ENCODE results near the gene HBS1L.

HBS1L gene

GRCh38 chr6:135054569-135055498 is at the start of gene HBS1L:
HBS1L (minus strand) TSS chr6:135054822; CDS start chr6:135054691, 131 bp downstream.
- no peaks in the 10 kb centered on the region for H3K27me3 ChIP-seq (ENCODE audit: insufficient read depth, low read length)
- H3K4me3 ChIP-seq (ENCODE audit: low read length), result peak within 1 kb of the TSS; percentile 99
- peaks cover 4% of the 10 kb centered on the region for H3K36me3 ChIP-seq (ENCODE audit: insufficient read depth, low read length)
- peaks cover 15% of the 10 kb centered on the region for H3K4me1 ChIP-seq (ENCODE audit: insufficient read depth, low read length)
- no peaks in the 10 kb centered on the region for H3K9me3 ChIP-seq (ENCODE audit: low read length)
- peak within 1 kb of the TSS; percentile 96 for H2AFZ ChIP-seq (ENCODE audit: low read depth, low read length)

- Histone ChIP-seq H3K4me3 (ENCODE audit: low read length) (no peak overlapping the region), H2AFZ (ENCODE audit: low read depth, low read length) (no peak overlapping the region), H3K27me3 (ENCODE audit: insufficient read depth, low read length) (peaks cover 3% of the 10 kb centered on the region), H3K9me3 (ENCODE audit: low read length) (no peaks in the 10 kb centered on the region), H3K4me1 (ENCODE audit: insufficient read depth, low read length) (no peaks in the 10 kb centered on the region), H3K36me3 (ENCODE audit: insufficient read depth, low read length) (no peaks in the 10 kb centered on the region)
Observed at GRCh38 chr6:135104199-135104598, 49.6 kb upstream of the HBS1L start.

- H2AFZ ChIP-seq (ENCODE audit: low read depth, low read length), result no peak overlapping the region
- no peaks in the 10 kb centered on the region for H3K4me1 ChIP-seq (ENCODE audit: insufficient read depth, low read length)
- H3K4me3 ChIP-seq (ENCODE audit: low read length), result no peak overlapping the region
- H3K36me3 ChIP-seq (ENCODE audit: insufficient read depth, low read length), result no peaks in the 10 kb centered on the region
- no peaks in the 10 kb centered on the region for H3K9me3 ChIP-seq (ENCODE audit: low read length)
- H3K27me3 ChIP-seq (ENCODE audit: insufficient read depth, low read length), result peaks cover 3% of the 10 kb centered on the region
Observed at GRCh38 chr6:135102191-135102590, 47.6 kb upstream of the HBS1L start.

- no peaks in the 10 kb centered on the region for H3K9me3 ChIP-seq (ENCODE audit: low read length)
- H3K4me1 ChIP-seq (ENCODE audit: insufficient read depth, low read length), result no peaks in the 10 kb centered on the region
- no peak overlapping the region for H3K4me3 ChIP-seq (ENCODE audit: low read length)
- no peak overlapping the region for H2AFZ ChIP-seq (ENCODE audit: low read depth, low read length)
- H3K27me3 ChIP-seq (ENCODE audit: insufficient read depth, low read length), result peaks cover 3% of the 10 kb centered on the region
- H3K36me3 ChIP-seq (ENCODE audit: insufficient read depth, low read length), result no peaks in the 10 kb centered on the region
Observed at GRCh38 chr6:135097172-135097571, 42.5 kb upstream of the HBS1L start.

GRCh38 chr6:135096403-135097130 is 41.9 kb upstream of the HBS1L start:
- Histone ChIP-seq H3K4me3 (ENCODE audit: low read length) (no peak overlapping the region), H3K27me3 (ENCODE audit: insufficient read depth, low read length) (peaks cover 3% of the 10 kb centered on the region), H3K9me3 (ENCODE audit: low read length) (no peaks in the 10 kb centered on the region), H3K36me3 (ENCODE audit: insufficient read depth, low read length) (no peaks in the 10 kb centered on the region), H2AFZ (ENCODE audit: low read depth, low read length) (no peak overlapping the region), H3K4me1 (ENCODE audit: insufficient read depth, low read length) (no peaks in the 10 kb centered on the region)

GRCh38 chr6:135095716-135096115 is 41.1 kb upstream of the HBS1L start:
- no peaks in the 10 kb centered on the region for H3K9me3 ChIP-seq (ENCODE audit: low read length)

GRCh38 chr6:135094403-135094821 is 39.8 kb upstream of the HBS1L start:
- Histone ChIP-seq H3K36me3 (ENCODE audit: insufficient read depth, low read length) (no peaks in the 10 kb centered on the region), H3K27me3 (ENCODE audit: insufficient read depth, low read length) (peaks cover 2% of the 10 kb centered on the region)

More at GRCh38 chr6:135095716-135096115, 41.1 kb upstream of the HBS1L start:
- no peaks in the 10 kb centered on the region for H3K4me1 ChIP-seq (ENCODE audit: insufficient read depth, low read length)
- H3K4me3 ChIP-seq (ENCODE audit: low read length), result no peak overlapping the region
- no peaks in the 10 kb centered on the region for H3K36me3 ChIP-seq (ENCODE audit: insufficient read depth, low read length)
- H3K27me3 ChIP-seq (ENCODE audit: insufficient read depth, low read length), result peaks cover 3% of the 10 kb centered on the region
- H2AFZ ChIP-seq (ENCODE audit: low read depth, low read length), result no peak overlapping the region

GRCh38 chr6:135093578-135093977 is 39.0 kb upstream of the HBS1L start:
- H3K9me3 ChIP-seq (ENCODE audit: low read length), result no peaks in the 10 kb centered on the region
- H3K36me3 ChIP-seq (ENCODE audit: insufficient read depth, low read length), result no peaks in the 10 kb centered on the region
- H2AFZ ChIP-seq (ENCODE audit: low read depth, low read length), result no peak overlapping the region
- no peaks in the 10 kb centered on the region for H3K27me3 ChIP-seq (ENCODE audit: insufficient read depth, low read length)
- no peaks in the 10 kb centered on the region for H3K4me1 ChIP-seq (ENCODE audit: insufficient read depth, low read length)
- no peak overlapping the region for H3K4me3 ChIP-seq (ENCODE audit: low read length)

More at GRCh38 chr6:135094403-135094821, 39.8 kb upstream of the HBS1L start:
- no peaks in the 10 kb centered on the region for H3K9me3 ChIP-seq (ENCODE audit: low read length)
- no peaks in the 10 kb centered on the region for H3K4me1 ChIP-seq (ENCODE audit: insufficient read depth, low read length)
- no peak overlapping the region for H3K4me3 ChIP-seq (ENCODE audit: low read length)
- no peak overlapping the region for H2AFZ ChIP-seq (ENCODE audit: low read depth, low read length)

GRCh38 chr6:135092724-135093123 is 38.1 kb upstream of the HBS1L start:
- H3K27me3 ChIP-seq (ENCODE audit: insufficient read depth, low read length), result no peaks in the 10 kb centered on the region
- H3K9me3 ChIP-seq (ENCODE audit: low read length), result no peaks in the 10 kb centered on the region
- no peaks in the 10 kb centered on the region for H3K4me1 ChIP-seq (ENCODE audit: insufficient read depth, low read length)
- no peaks in the 10 kb centered on the region for H3K36me3 ChIP-seq (ENCODE audit: insufficient read depth, low read length)
- no peak overlapping the region for H3K4me3 ChIP-seq (ENCODE audit: low read length)
- H2AFZ ChIP-seq (ENCODE audit: low read depth, low read length), result no peak overlapping the region

GRCh38 chr6:135090819-135091218 is 36.2 kb upstream of the HBS1L start:
- Histone ChIP-seq H3K36me3 (ENCODE audit: insufficient read depth, low read length) (no peaks in the 10 kb centered on the region), H3K4me3 (ENCODE audit: low read length) (no peak overlapping the region)

GRCh38 chr6:135089901-135090300 is 35.3 kb upstream of the HBS1L start:
- no peak overlapping the region for H2AFZ ChIP-seq (ENCODE audit: low read depth, low read length)
- H3K4me1 ChIP-seq (ENCODE audit: insufficient read depth, low read length), result no peaks in the 10 kb centered on the region
- H3K9me3 ChIP-seq (ENCODE audit: low read length), result no peaks in the 10 kb centered on the region
- H3K4me3 ChIP-seq (ENCODE audit: low read length), result no peak overlapping the region
- H3K27me3 ChIP-seq (ENCODE audit: insufficient read depth, low read length), result no peaks in the 10 kb centered on the region
- no peaks in the 10 kb centered on the region for H3K36me3 ChIP-seq (ENCODE audit: insufficient read depth, low read length)

More at GRCh38 chr6:135090819-135091218, 36.2 kb upstream of the HBS1L start:
- Histone ChIP-seq H3K27me3 (ENCODE audit: insufficient read depth, low read length) (no peaks in the 10 kb centered on the region), H3K4me1 (ENCODE audit: insufficient read depth, low read length) (no peaks in the 10 kb centered on the region), H2AFZ (ENCODE audit: low read depth, low read length) (no peak overlapping the region), H3K9me3 (ENCODE audit: low read length) (no peaks in the 10 kb centered on the region)

- H3K4me3 ChIP-seq (ENCODE audit: low read length), result no peak overlapping the region
- no peaks in the 10 kb centered on the region for H3K9me3 ChIP-seq (ENCODE audit: low read length)
- H3K27me3 ChIP-seq (ENCODE audit: insufficient read depth, low read length), result no peaks in the 10 kb centered on the region
- no peaks in the 10 kb centered on the region for H3K36me3 ChIP-seq (ENCODE audit: insufficient read depth, low read length)
- H2AFZ ChIP-seq (ENCODE audit: low read depth, low read length), result no peak overlapping the region
- H3K4me1 ChIP-seq (ENCODE audit: insufficient read depth, low read length), result no peaks in the 10 kb centered on the region
Observed at GRCh38 chr6:135088818-135089809, 34.5 kb upstream of the HBS1L start.

All from neuron (in vitro differentiated cells).